GM23338 (cell line): ENCODE data around the gene TIMM22. TPM values are rescaled to one million over a fixed set of nuclear protein-coding genes. Genes with fewer than 3 reads are reported as not detected.

Experiments used
- ATAC-seq: fragments of 200-7000 bp; cut with Tn5 transposase; 3 replicates; pipeline ENCODE4 v1.9.1; 2020
- DNase-seq: peaks from one replicate; pipeline ENCODE4 v3.0.0-alpha.2; 2015; ENCODE audit warnings: low spot score
- H2AFZ ChIP-seq: fragments of 200-600 bp; sonication (generic); 2 replicates; pipeline ENCODE4 v1.8.0; 2016; ENCODE audit warnings: antibody characterized with exemption, mild to moderate bottlenecking, moderate library complexity
- H3F3A ChIP-seq: fragments of 200-600 bp; sonication (generic); replicated peaks from 2 replicates; pipeline ENCODE4 v1.8.0; 2017; ENCODE audit warnings: antibody characterized with exemption, mixed run types, low read depth
- H3K27ac ChIP-seq: fragments of 200-600 bp; sonication (generic); 2 replicates; pipeline ENCODE4 v1.6.1; 2016; ENCODE audit warnings: low read depth
- H3K27me3 ChIP-seq: fragments of 200-600 bp; sonication (generic); 2 replicates; pipeline ENCODE4 v1.8.0; 2016; ENCODE audit warnings: mild to moderate bottlenecking, mixed run types, moderate library complexity; ENCODE audit not compliant: insufficient read depth
- H3K36me3 ChIP-seq: fragments of 200-600 bp; sonication (generic); 2 replicates; pipeline ENCODE4 v1.8.0; 2016; ENCODE audit warnings: mild to moderate bottlenecking; ENCODE audit not compliant: insufficient read depth
- H3K4me1 ChIP-seq: fragments of 200-600 bp; sonication (generic); 2 replicates; pipeline ENCODE4 v1.8.0; 2016; ENCODE audit warnings: mild to moderate bottlenecking, moderate library complexity; ENCODE audit not compliant: insufficient read depth
- H3K4me2 ChIP-seq: fragments of 200-600 bp; sonication (generic); 2 replicates; pipeline ENCODE4 v1.7.1; 2017; ENCODE audit warnings: mixed run types
- H3K4me3 ChIP-seq: fragments of 200-600 bp; sonication (generic); 2 replicates; pipeline ENCODE4 v1.6.1; 2016; ENCODE audit warnings: mixed run types
- H3K79me2 ChIP-seq: fragments of 200-600 bp; sonication (generic); replicated peaks from 2 replicates; pipeline ENCODE4 v1.8.0; 2017; ENCODE audit warnings: mild to moderate bottlenecking; ENCODE audit not compliant: insufficient read depth
- H3K9me2 ChIP-seq: fragments of 200-600 bp; sonication (generic); 2 replicates; pipeline ENCODE4 v1.8.0; 2017; ENCODE audit not compliant: insufficient read depth
- H4K20me1 ChIP-seq: fragments of 200-600 bp; sonication (generic); replicated peaks from 2 replicates; pipeline ENCODE4 v1.8.0; 2017; ENCODE audit warnings: mild to moderate bottlenecking; ENCODE audit not compliant: insufficient read depth
- H3K27ac Mint-ChIP-seq: 2 replicates; pipeline ENCODE4 v1.8.0; 2020; ENCODE audit warnings: inconsistent platforms, mild to moderate bottlenecking, moderate library complexity, mixed read lengths
- H3K27me3 Mint-ChIP-seq: 3 replicates; pipeline ENCODE4 v1.8.0; 2022; ENCODE audit warnings: low read depth, mild to moderate bottlenecking, moderate library complexity, mixed read lengths, inconsistent platforms; ENCODE audit not compliant: insufficient read depth, poor library complexity
- H3K36me3 Mint-ChIP-seq: 3 replicates; pipeline ENCODE4 v1.8.0; 2021; ENCODE audit warnings: low read depth, mild to moderate bottlenecking, inconsistent platforms, moderate library complexity, mixed read lengths
- H3K4me1 Mint-ChIP-seq: 3 replicates; pipeline ENCODE4 v1.8.0; 2020; ENCODE audit warnings: mild to moderate bottlenecking, inconsistent platforms, mixed read lengths
- H3K4me3 Mint-ChIP-seq: 3 replicates; pipeline ENCODE4 v1.8.0; 2021; ENCODE audit warnings: moderate library complexity, mild to moderate bottlenecking, inconsistent platforms, mixed read lengths
- H3K9me3 Mint-ChIP-seq: 3 replicates; pipeline ENCODE4 v1.8.0; 2020; ENCODE audit warnings: moderate library complexity, mild to moderate bottlenecking, inconsistent platforms, mixed read lengths
- CREB1 ChIP-seq: fragments of 250-450 bp; sonication (Bioruptor Pico); IDR thresholded peaks from 2 replicates; pipeline ENCODE4 v1.5.0; 2020; ENCODE audit warnings: low read depth, mild to moderate bottlenecking, moderate library complexity
- EZH2 ChIP-seq: fragments of 200-600 bp; sonication (generic); IDR thresholded peaks from one replicate; pipeline ENCODE4 v1.8.0; 2017; ENCODE audit warnings: antibody characterized with exemption, mild to moderate bottlenecking, low read depth; ENCODE audit not compliant: unreplicated experiment
- EZH2phosphoT487 ChIP-seq: fragments of 200-600 bp; sonication (generic); IDR thresholded peaks from one replicate; pipeline ENCODE4 v1.8.1; 2018; ENCODE audit warnings: antibody characterized with exemption; ENCODE audit not compliant: unreplicated experiment
- JUNB ChIP-seq: IDR thresholded peaks from one replicate; pipeline ENCODE4 v1.6.1; 2016; ENCODE audit warnings: antibody characterized with exemption; ENCODE audit not compliant: unreplicated experiment
- NANOG ChIP-seq: IDR thresholded peaks from 2 replicates; pipeline ENCODE4 v1.6.1; 2016; ENCODE audit warnings: antibody characterized with exemption, borderline replicate concordance
- POLR2AphosphoS5 ChIP-seq: IDR thresholded peaks from 2 replicates; pipeline ENCODE4 v1.6.1; 2016; ENCODE audit warnings: antibody characterized with exemption, low read depth
- STAT1 ChIP-seq: IDR thresholded peaks from one replicate; pipeline ENCODE4 v1.6.1; 2016; ENCODE audit warnings: antibody characterized with exemption; ENCODE audit not compliant: unreplicated experiment
- ZNF114 ChIP-seq: fragments of 250-450 bp; sonication (Bioruptor Pico); IDR thresholded peaks from 2 replicates; pipeline ENCODE4 v1.5.0; 2020; ENCODE audit warnings: mild to moderate bottlenecking, moderate library complexity
- ZNF331 ChIP-seq: fragments of 250-450 bp; sonication (Bioruptor Pico); IDR thresholded peaks from 2 replicates; pipeline ENCODE4 v1.5.0; 2020; ENCODE audit warnings: low read depth, mild to moderate bottlenecking, moderate library complexity
- polyA plus RNA-seq: library from polyadenylated mRNA; unstranded; fragments of >200 nt; fragmentation: Nextera tagmentation; extraction: Ambion mirVana; gene quantifications from 2 replicates; pipeline ENCODE4 v1.2.1, GENCODE V29; 2016
- total RNA-seq: library from RNA; depleted of rRNA; stranded (reverse); fragments of >200 nt; shearing (Covaris generic); gene quantifications from 2 replicates; pipeline ENCODE4 v1.2.3, GENCODE V29; 2014
- TF ChIP-seq, protein P1 (sequence below): fragments of 250-450 bp; sonication (Bioruptor Pico); IDR thresholded peaks from 2 replicates; pipeline ENCODE4 v1.5.0; 2020; ENCODE audit warnings: mild to moderate bottlenecking, moderate library complexity
- TF ChIP-seq, protein P2 (sequence below), 2 experiments: fragments of 200-600 bp in 1 of 2; sonication (generic) in 1 of 2; conservative IDR thresholded peaks; 2 replicates each; pipeline versions ENCODE4 v1.5.1 to v1.6.1; 2016 to 2017; ENCODE audit warnings: antibody characterized with exemption in 2 of 2, low read depth in 2 of 2, mild to moderate bottlenecking in 2 of 2, moderate library complexity in 1 of 2
- TF ChIP-seq, protein P3 (sequence below): IDR thresholded peaks from 2 replicates; pipeline ENCODE4 v1.6.1; 2016; ENCODE audit warnings: antibody characterized with exemption
- TF ChIP-seq, protein P4 (sequence below): IDR thresholded peaks from one replicate; pipeline ENCODE4 v1.6.1; 2018; ENCODE audit warnings: antibody characterized with exemption; ENCODE audit not compliant: unreplicated experiment

Gene TIMM22
- total and polyA plus RNA-seq, 2 experiments from 2014 or later: 21.9 to 24.4 TPM

DNA sequence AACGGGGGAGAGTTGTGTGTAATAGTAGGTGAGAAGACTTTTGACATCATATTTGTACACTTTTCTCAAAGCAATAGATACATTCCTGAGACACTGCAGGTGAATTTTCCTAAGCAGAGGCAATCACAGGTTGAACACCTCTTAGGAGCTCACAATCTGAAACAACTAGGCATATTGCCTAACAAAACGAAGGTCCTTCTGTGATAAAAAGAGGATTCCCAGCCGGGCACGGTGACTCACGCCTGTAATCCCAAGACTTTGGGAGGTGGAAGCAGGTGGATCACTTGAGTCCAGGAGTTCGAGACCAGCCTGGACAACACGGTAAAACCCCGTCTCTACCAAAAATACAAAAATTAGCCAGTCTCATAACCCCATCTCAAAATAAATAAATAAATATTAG is 34.8 kb upstream of the TIMM22 start:
- Histone ChIP-seq H4K20me1 (peaks cover 29% of the 10 kb centered on the region), H3K27ac (peak overlapping the region; percentile 93; the same call in 1 of the 2 replicates), H3K27me3 (no peaks in the 10 kb centered on the region), H3K36me3 (no peaks in the 10 kb centered on the region; the same call in 1 of the 2 replicates), H3K4me1 (peaks cover 46% of the 10 kb centered on the region), H3K9me2 (no peaks in the 10 kb centered on the region), H3K79me2 (peaks cover 100% of the 10 kb centered on the region), H3K4me3 (no peak overlapping the region), H3K4me2 (peak overlapping the region; percentile 28), H2AFZ (no peak overlapping the region), H3F3A (peaks cover 14% of the 10 kb centered on the region; the same call in 1 of the 2 replicates)
- TF ChIP-seq, protein P1, sequence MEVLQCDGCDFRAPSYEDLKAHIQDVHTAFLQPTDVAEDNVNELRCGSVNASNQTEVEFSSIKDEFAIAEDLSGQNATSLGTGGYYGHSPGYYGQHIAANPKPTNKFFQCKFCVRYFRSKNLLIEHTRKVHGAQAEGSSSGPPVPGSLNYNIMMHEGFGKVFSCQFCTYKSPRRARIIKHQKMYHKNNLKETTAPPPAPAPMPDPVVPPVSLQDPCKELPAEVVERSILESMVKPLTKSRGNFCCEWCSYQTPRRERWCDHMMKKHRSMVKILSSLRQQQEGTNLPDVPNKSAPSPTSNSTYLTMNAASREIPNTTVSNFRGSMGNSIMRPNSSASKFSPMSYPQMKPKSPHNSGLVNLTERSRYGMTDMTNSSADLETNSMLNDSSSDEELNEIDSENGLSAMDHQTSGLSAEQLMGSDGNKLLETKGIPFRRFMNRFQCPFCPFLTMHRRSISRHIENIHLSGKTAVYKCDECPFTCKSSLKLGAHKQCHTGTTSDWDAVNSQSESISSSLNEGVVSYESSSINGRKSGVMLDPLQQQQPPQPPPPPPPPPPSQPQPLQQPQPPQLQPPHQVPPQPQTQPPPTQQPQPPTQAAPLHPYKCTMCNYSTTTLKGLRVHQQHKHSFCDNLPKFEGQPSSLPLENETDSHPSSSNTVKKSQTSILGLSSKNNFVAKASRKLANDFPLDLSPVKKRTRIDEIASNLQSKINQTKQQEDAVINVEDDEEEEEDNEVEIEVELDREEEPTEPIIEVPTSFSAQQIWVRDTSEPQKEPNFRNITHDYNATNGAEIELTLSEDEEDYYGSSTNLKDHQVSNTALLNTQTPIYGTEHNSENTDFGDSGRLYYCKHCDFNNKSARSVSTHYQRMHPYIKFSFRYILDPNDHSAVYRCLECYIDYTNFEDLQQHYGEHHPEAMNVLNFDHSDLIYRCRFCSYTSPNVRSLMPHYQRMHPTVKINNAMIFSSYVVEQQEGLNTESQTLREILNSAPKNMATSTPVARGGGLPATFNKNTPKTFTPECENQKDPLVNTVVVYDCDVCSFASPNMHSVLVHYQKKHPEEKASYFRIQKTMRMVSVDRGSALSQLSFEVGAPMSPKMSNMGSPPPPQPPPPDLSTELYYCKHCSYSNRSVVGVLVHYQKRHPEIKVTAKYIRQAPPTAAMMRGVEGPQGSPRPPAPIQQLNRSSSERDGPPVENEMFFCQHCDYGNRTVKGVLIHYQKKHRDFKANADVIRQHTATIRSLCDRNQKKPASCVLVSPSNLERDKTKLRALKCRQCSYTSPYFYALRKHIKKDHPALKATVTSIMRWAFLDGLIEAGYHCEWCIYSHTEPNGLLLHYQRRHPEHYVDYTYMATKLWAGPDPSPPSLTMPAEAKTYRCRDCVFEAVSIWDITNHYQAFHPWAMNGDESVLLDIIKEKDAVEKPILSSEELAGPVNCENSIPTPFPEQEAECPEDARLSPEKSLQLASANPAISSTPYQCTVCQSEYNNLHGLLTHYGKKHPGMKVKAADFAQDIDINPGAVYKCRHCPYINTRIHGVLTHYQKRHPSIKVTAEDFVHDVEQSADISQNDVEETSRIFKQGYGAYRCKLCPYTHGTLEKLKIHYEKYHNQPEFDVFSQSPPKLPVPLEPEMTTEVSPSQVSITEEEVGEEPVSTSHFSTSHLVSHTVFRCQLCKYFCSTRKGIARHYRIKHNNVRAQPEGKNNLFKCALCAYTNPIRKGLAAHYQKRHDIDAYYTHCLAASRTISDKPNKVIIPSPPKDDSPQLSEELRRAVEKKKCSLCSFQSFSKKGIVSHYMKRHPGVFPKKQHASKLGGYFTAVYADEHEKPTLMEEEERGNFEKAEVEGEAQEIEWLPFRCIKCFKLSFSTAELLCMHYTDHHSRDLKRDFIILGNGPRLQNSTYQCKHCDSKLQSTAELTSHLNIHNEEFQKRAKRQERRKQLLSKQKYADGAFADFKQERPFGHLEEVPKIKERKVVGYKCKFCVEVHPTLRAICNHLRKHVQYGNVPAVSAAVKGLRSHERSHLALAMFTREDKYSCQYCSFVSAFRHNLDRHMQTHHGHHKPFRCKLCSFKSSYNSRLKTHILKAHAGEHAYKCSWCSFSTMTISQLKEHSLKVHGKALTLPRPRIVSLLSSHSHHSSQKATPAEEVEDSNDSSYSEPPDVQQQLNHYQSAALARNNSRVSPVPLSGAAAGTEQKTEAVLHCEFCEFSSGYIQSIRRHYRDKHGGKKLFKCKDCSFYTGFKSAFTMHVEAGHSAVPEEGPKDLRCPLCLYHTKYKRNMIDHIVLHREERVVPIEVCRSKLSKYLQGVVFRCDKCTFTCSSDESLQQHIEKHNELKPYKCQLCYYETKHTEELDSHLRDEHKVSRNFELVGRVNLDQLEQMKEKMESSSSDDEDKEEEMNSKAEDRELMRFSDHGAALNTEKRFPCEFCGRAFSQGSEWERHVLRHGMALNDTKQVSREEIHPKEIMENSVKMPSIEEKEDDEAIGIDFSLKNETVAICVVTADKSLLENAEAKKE (CRISPR knock-in tag): no peak
- TF ChIP-seq CREB1 (CRISPR knock-in tag) (no peak), JUNB (no peak), EZH2phosphoT487 (no peak), NANOG (no peak), STAT1 (no peak), ZNF331 (no peak), POLR2AphosphoS5 (no peak), ZNF114 (CRISPR knock-in tag) (no peak), EZH2 (no peak)
- TF ChIP-seq, protein P2, sequence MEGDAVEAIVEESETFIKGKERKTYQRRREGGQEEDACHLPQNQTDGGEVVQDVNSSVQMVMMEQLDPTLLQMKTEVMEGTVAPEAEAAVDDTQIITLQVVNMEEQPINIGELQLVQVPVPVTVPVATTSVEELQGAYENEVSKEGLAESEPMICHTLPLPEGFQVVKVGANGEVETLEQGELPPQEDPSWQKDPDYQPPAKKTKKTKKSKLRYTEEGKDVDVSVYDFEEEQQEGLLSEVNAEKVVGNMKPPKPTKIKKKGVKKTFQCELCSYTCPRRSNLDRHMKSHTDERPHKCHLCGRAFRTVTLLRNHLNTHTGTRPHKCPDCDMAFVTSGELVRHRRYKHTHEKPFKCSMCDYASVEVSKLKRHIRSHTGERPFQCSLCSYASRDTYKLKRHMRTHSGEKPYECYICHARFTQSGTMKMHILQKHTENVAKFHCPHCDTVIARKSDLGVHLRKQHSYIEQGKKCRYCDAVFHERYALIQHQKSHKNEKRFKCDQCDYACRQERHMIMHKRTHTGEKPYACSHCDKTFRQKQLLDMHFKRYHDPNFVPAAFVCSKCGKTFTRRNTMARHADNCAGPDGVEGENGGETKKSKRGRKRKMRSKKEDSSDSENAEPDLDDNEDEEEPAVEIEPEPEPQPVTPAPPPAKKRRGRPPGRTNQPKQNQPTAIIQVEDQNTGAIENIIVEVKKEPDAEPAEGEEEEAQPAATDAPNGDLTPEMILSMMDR (conservative IDR thresholded peaks at IDR 0.05; ENCODE audit: low read depth in 2 of 2): no peak
- TF ChIP-seq, protein P3, sequence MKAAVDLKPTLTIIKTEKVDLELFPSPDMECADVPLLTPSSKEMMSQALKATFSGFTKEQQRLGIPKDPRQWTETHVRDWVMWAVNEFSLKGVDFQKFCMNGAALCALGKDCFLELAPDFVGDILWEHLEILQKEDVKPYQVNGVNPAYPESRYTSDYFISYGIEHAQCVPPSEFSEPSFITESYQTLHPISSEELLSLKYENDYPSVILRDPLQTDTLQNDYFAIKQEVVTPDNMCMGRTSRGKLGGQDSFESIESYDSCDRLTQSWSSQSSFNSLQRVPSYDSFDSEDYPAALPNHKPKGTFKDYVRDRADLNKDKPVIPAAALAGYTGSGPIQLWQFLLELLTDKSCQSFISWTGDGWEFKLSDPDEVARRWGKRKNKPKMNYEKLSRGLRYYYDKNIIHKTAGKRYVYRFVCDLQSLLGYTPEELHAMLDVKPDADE: no peak
- TF ChIP-seq, protein P4, sequence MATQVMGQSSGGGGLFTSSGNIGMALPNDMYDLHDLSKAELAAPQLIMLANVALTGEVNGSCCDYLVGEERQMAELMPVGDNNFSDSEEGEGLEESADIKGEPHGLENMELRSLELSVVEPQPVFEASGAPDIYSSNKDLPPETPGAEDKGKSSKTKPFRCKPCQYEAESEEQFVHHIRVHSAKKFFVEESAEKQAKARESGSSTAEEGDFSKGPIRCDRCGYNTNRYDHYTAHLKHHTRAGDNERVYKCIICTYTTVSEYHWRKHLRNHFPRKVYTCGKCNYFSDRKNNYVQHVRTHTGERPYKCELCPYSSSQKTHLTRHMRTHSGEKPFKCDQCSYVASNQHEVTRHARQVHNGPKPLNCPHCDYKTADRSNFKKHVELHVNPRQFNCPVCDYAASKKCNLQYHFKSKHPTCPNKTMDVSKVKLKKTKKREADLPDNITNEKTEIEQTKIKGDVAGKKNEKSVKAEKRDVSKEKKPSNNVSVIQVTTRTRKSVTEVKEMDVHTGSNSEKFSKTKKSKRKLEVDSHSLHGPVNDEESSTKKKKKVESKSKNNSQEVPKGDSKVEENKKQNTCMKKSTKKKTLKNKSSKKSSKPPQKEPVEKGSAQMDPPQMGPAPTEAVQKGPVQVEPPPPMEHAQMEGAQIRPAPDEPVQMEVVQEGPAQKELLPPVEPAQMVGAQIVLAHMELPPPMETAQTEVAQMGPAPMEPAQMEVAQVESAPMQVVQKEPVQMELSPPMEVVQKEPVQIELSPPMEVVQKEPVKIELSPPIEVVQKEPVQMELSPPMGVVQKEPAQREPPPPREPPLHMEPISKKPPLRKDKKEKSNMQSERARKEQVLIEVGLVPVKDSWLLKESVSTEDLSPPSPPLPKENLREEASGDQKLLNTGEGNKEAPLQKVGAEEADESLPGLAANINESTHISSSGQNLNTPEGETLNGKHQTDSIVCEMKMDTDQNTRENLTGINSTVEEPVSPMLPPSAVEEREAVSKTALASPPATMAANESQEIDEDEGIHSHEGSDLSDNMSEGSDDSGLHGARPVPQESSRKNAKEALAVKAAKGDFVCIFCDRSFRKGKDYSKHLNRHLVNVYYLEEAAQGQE: no peak
- ATAC-seq (no peak; the same call in 2 of the 3 replicates), DNase-seq (no peak)
- H3K9me3 Mint-ChIP-seq: no peaks in the 10 kb centered on the region
- peaks cover 11% of the 10 kb centered on the region for H3K36me3 Mint-ChIP-seq
- H3K27me3 Mint-ChIP-seq: peaks cover 13% of the 10 kb centered on the region
- peaks cover 52% of the 10 kb centered on the region for H3K4me1 Mint-ChIP-seq
- H3K4me3 Mint-ChIP-seq: peak overlapping the region; percentile 37; the same call in 1 of the 3 replicates
- H3K27ac Mint-ChIP-seq: peak overlapping the region; percentile 42; the same call in 1 of the 2 replicates
